HEK293 (cell line): ENCODE results near the gene GRN.

Source experiments
- CTCF ChIA-PET: fragments of 350-600 bp; formaldehyde crosslinking; extraction: SDS; loops from one replicate; lab custom pipeline; 2021; ENCODE audit warnings: antibody characterized with exemption; lab: Yijun Ruan, JAX
- POLR2A ChIA-PET: fragments of 300-600 bp; formaldehyde crosslinking; extraction: SDS; loops from one replicate; lab custom pipeline; 2020; ENCODE audit warnings: antibody characterized with exemption, inconsistent platforms; lab: Yijun Ruan, JAX
- H3K27ac ChIP-seq: fragments of 200-500 bp; sonication (Bioruptor generic); 2 replicates; pipeline ENCODE4 v1.5.1; 2014; ENCODE audit warnings: low read depth, low read length, control low read depth, inconsistent platforms; ENCODE audit errors: extremely low read depth
- H3K36me3 ChIP-seq, 2 experiments: fragments of 200-500 bp in 1 of 2; sonication (Bioruptor generic) in 1 of 2; 1 replicate in 1 of 2; 2 replicates in 1 of 2; pipeline ENCODE4 v1.5.1; 2014 to 2017; ENCODE audit warnings: inconsistent platforms in 2 of 2, low read length in 2 of 2; ENCODE audit not compliant: control insufficient read depth in 2 of 2, insufficient read depth in 1 of 2
- H3K4me1 ChIP-seq: fragments of 200-500 bp; sonication (Bioruptor generic); 2 replicates; pipeline ENCODE4 v1.5.1; 2014; ENCODE audit warnings: mild to moderate bottlenecking, low read length, inconsistent platforms; ENCODE audit not compliant: control insufficient read depth, insufficient read depth
- H3K4me3 ChIP-seq: 2 replicates; pipeline ENCODE4 v1.5.1; 2011; ENCODE audit warnings: low read depth, mild to moderate bottlenecking, control low read depth, low read length, moderate library complexity
- H3K9me3 ChIP-seq: fragments of 200-500 bp; sonication (Bioruptor generic); 2 replicates; pipeline ENCODE4 v1.5.1; 2014; ENCODE audit warnings: low read depth, low read length, inconsistent platforms; ENCODE audit not compliant: control insufficient read depth, insufficient read depth
- ATF2 ChIP-seq: fragments of 450-650 bp; formaldehyde crosslinking; IDR thresholded peaks from 2 replicates; pipeline ENCODE4 v1.5.1; 2016; ENCODE audit warnings: missing biosample characterization, missing genetic modification characterization, low read depth
- EGR2 ChIP-seq: fragments of 450-650 bp; formaldehyde crosslinking; IDR thresholded peaks from 2 replicates; pipeline ENCODE4 v1.5.1; 2016; ENCODE audit warnings: low read depth, missing biosample characterization, missing genetic modification characterization
- INSM2 ChIP-seq: fragments of 450-650 bp; formaldehyde crosslinking; IDR thresholded peaks from 2 replicates; pipeline ENCODE4 v1.5.1; 2016; ENCODE audit warnings: missing biosample characterization, missing genetic modification characterization
- KLF10 ChIP-seq: fragments of 450-650 bp; IDR thresholded peaks from 2 replicates; pipeline ENCODE4 v1.5.1; 2018; ENCODE audit warnings: missing biosample characterization, mild to moderate bottlenecking, missing genetic modification characterization
- KLF16 ChIP-seq: fragments of 450-650 bp; formaldehyde crosslinking; IDR thresholded peaks from 2 replicates; pipeline ENCODE4 v1.5.1; 2017; ENCODE audit warnings: missing biosample characterization, missing genetic modification characterization
- KLF17 ChIP-seq: fragments of 450-650 bp; formaldehyde crosslinking; IDR thresholded peaks from 2 replicates; pipeline ENCODE4 v1.5.1; 2016; ENCODE audit warnings: missing biosample characterization, missing genetic modification characterization
- MZF1 ChIP-seq: fragments of 450-650 bp; formaldehyde crosslinking; IDR thresholded peaks from 2 replicates; pipeline ENCODE4 v1.5.1; 2017; ENCODE audit warnings: missing biosample characterization, missing genetic modification characterization, borderline replicate concordance
- PRDM10 ChIP-seq: fragments of 450-650 bp; formaldehyde crosslinking; IDR thresholded peaks from 2 replicates; pipeline ENCODE4 v1.5.1; 2016; ENCODE audit warnings: missing biosample characterization, missing genetic modification characterization
- REST ChIP-seq: fragments of 450-650 bp; formaldehyde crosslinking; IDR thresholded peaks from 2 replicates; pipeline ENCODE4 v1.5.1; 2016; ENCODE audit warnings: missing biosample characterization, missing genetic modification characterization
- SP3 ChIP-seq: fragments of 450-650 bp; formaldehyde crosslinking; IDR thresholded peaks from 2 replicates; pipeline ENCODE4 v1.5.1; 2016; ENCODE audit warnings: missing biosample characterization, missing genetic modification characterization
- ZFHX2 ChIP-seq: fragments of 450-650 bp; formaldehyde crosslinking; conservative IDR thresholded peaks from 2 replicates; pipeline ENCODE4 v1.5.1; 2016; ENCODE audit warnings: missing biosample characterization, missing genetic modification characterization
- ZFP69B ChIP-seq: fragments of 450-650 bp; formaldehyde crosslinking; IDR thresholded peaks from 2 replicates; pipeline ENCODE4 v1.5.1; 2016; ENCODE audit warnings: missing biosample characterization, missing genetic modification characterization
- ZNF10 ChIP-seq: fragments of 450-650 bp; formaldehyde crosslinking; IDR thresholded peaks from 2 replicates; pipeline ENCODE4 v1.5.1; 2017; ENCODE audit warnings: missing biosample characterization, missing genetic modification characterization
- ZNF341 ChIP-seq: fragments of 450-650 bp; formaldehyde crosslinking; IDR thresholded peaks from 2 replicates; pipeline ENCODE4; 2016; ENCODE audit warnings: low read depth, missing biosample characterization, missing genetic modification characterization
- ZNF37A ChIP-seq: fragments of 450-650 bp; IDR thresholded peaks from 2 replicates; pipeline ENCODE4 v1.5.1; 2018; ENCODE audit warnings: missing biosample characterization, missing genetic modification characterization
- ZNF398 ChIP-seq: fragments of 450-650 bp; formaldehyde crosslinking; IDR thresholded peaks from 2 replicates; pipeline ENCODE4 v1.5.1; 2017; ENCODE audit warnings: missing biosample characterization, missing genetic modification characterization
- ZNF513 ChIP-seq: fragments of 450-650 bp; IDR thresholded peaks from 2 replicates; pipeline ENCODE4 v1.5.1; 2018; ENCODE audit warnings: missing biosample characterization, missing genetic modification characterization
- ZNF623 ChIP-seq: fragments of 450-650 bp; formaldehyde crosslinking; IDR thresholded peaks from 2 replicates; pipeline ENCODE4 v1.5.1; 2016; ENCODE audit warnings: missing biosample characterization, missing genetic modification characterization
- ZNF626 ChIP-seq: fragments of 450-650 bp; sonication (Bioruptor Pico); formaldehyde crosslinking; IDR thresholded peaks from 2 replicates; pipeline ENCODE4 v1.5.1; 2018; ENCODE audit warnings: missing biosample characterization, missing genetic modification characterization, inconsistent platforms
- ZNF660 ChIP-seq: fragments of 450-650 bp; IDR thresholded peaks from 2 replicates; pipeline ENCODE4 v1.5.1; 2018; ENCODE audit warnings: missing biosample characterization, mild to moderate bottlenecking, missing genetic modification characterization
- ZNF76 ChIP-seq: fragments of 450-650 bp; formaldehyde crosslinking; IDR thresholded peaks from 2 replicates; pipeline ENCODE4; 2016; ENCODE audit warnings: low read depth, missing biosample characterization, missing genetic modification characterization, borderline replicate concordance
- ZSCAN30 ChIP-seq: fragments of 450-650 bp; IDR thresholded peaks from 2 replicates; pipeline ENCODE4 v1.5.1; 2018; ENCODE audit warnings: missing biosample characterization, mild to moderate bottlenecking, missing genetic modification characterization, moderate library complexity

GRN gene

GRCh38 chr17:44308320-44308818, 36.7 kb upstream of the GRN start, which contains the start of gene RUNDC3A:
Gene RUNDC3A (plus strand): TSS chr17:44308601. CDS start chr17:44308833, 232 bp downstream.
- H3K27ac ChIP-seq: no peak within 1 kb of the TSS
- H3K36me3 ChIP-seq: no peaks in the 10 kb centered on the region
- no peaks in the 10 kb centered on the region for H3K9me3 ChIP-seq
- H3K4me3 ChIP-seq: peak within 1 kb of the TSS; percentile 36
- peaks cover 3% of the 10 kb centered on the region; the same call in 1 of the 2 replicates for H3K4me1 ChIP-seq
- ChIA-PET CTCF (interaction anchor here (0.6 kb wide), 1 partner anchor 372 kb away, joined by 3 read pairs; no protein-coding TSS in a partner anchor), POLR2A (interaction anchor here (0.6 to 1.2 kb wide), 10 partner anchors 9 to 555 kb away, joined by 3 to 7 read pairs (median 4); partner anchors contain the start of gene ATXN7L3)
- TF ChIP-seq ZNF513 (tag by site-specific recombination): no peak
- peak; percentile 86; the same call in 1 of the 2 replicates for TF ChIP-seq KLF16 (tag by site-specific recombination)
- peak; percentile 68; the same call in 1 of the 2 replicates for TF ChIP-seq KLF10 (tag by site-specific recombination)
- 0 out of 2 replicates have a peak, but pooled peaks have one; percentile 42 for TF ChIP-seq ZFP69B
- TF ChIP-seq EGR2 (tag by site-specific recombination): peak; percentile 49; the same call in 1 of the 2 replicates
- no peak for TF ChIP-seq ZNF660 (tag by site-specific recombination)
- no peak for TF ChIP-seq ZNF623 (tag by site-specific recombination)
- peak; percentile 98 for TF ChIP-seq PRDM10 (tag by site-specific recombination)
- TF ChIP-seq ZNF341 (tag by site-specific recombination): peak; percentile 55
- TF ChIP-seq ATF2 (tag by site-specific recombination): peak; percentile 93
- no peak for TF ChIP-seq ZSCAN30 (tag by site-specific recombination)
- peak; percentile 59 for TF ChIP-seq ZFHX2 (tag by site-specific recombination)
- no peak for TF ChIP-seq ZNF37A (tag by site-specific recombination)
- no peak for TF ChIP-seq ZNF626 (tag by site-specific recombination)
- TF ChIP-seq REST (tag by site-specific recombination): peak; percentile 98
- TF ChIP-seq ZNF398 (tag by site-specific recombination): peak; percentile 94
- no peak for TF ChIP-seq MZF1 (tag by site-specific recombination)
- TF ChIP-seq ZNF10: no peak
- TF ChIP-seq INSM2 (tag by site-specific recombination): no peak
- no peak for TF ChIP-seq ZNF76 (tag by site-specific recombination)
- TF ChIP-seq KLF17: no peak; the same call in 1 of the 2 replicates
- TF ChIP-seq SP3 (tag by site-specific recombination): peak; percentile 85
